ENCODE results near the gene SEMA3G.

SEMA3G gene

DNA sequence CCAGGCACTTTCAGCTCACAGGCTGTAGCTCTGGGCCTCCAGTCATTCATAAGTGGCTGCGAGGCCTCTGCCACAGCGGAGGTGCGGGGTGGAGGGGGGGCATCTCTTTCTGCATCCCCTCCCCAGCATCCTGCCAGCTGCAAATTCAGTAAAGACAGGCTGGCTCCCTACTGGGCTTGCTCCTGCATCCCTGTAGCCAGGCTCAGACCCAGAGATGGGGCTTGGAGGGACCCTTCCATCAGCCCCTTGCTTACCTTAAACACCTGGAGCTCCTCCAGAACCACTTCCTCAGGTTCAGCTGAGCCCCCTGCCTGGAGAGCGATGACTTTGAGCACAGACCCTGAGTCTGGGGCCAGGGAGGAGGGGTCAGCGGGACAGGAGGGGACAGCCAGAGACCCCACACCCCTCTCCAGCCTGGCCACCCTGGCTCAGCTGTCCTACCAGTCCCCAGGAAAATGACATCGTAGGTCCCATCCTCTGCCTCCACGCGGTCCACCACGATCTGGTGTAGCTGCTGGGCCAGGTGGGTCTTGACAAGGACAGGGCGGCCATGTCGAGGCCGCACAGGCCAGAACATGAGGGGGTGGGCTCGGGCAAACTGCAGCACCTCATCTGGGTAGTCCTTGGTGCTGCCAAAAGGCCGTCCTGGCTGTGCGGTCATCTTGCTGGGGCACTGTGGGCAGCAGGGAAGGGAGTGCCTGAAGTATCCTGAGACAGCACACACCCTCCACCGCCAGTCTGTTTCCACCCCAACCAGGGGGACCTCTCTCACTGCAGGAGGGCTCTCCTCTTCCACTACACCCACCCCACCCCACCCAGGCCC lies 5.3 kb downstream of the SEMA3G start:
- DNase-seq (ENCODE audit: low read depth in 1 of 2, low spot score in 1 of 2) = no peak

DNA sequence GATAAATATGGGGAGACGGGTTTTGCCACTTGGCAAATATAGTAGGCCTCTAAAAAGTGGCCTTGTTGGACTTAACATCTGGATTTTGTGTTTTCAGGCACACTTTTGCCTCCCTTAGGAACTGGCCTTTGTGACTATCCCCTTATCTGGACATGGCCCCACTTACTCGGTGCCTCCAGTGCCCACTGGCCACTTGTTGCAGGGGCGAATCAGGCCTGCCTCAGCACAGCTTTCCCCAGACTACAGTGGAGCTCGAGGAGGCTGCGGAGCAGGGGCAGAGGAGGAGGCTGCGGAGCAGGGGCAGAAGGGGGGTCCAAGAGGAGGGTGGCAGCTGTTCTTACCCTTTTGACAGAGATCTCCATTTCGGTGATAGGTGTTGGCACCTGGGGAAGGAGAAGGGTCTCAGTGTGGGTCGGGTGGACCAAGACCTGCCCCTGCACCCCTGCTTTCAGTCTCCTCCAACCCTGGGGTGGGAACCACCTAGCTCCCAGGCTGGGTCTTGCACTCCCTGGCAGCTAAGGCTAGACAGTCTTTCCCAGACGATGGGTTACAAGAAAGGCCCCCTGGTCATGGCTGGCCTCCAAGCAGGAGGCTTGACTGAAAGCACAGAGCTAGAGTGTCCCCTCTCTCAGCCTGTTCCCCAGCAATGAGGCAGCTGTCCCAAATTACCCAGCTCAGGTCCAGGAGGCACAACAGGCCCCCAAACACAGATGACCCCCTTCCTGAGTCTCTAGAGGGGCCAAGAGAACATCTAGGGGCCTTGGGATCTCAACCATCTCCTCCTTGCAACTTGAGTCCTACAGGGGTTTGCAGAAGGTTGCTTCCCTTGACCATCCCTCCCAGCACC lies 6.1 kb downstream of the SEMA3G start:
- DNase-seq (ENCODE audit: low read depth in 1 of 2, low spot score in 1 of 2) = no peak

DNA sequence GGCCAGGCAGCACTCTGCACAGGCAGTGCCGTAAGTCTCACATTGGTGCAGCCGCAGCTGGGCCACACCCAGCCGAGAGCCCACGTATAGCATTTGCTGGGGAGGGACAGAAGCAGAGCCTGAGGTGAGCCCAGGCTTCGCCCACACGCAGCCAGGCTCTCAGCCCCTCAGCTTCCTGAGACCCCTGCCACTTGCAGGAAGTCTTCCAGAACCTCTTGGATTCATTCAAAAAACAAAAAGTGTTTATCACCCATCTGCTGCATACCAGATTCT lies 6.9 kb downstream of the SEMA3G start:
- no peak for DNase-seq (ENCODE audit: low read depth in 1 of 2, low spot score in 1 of 2)

DNA sequence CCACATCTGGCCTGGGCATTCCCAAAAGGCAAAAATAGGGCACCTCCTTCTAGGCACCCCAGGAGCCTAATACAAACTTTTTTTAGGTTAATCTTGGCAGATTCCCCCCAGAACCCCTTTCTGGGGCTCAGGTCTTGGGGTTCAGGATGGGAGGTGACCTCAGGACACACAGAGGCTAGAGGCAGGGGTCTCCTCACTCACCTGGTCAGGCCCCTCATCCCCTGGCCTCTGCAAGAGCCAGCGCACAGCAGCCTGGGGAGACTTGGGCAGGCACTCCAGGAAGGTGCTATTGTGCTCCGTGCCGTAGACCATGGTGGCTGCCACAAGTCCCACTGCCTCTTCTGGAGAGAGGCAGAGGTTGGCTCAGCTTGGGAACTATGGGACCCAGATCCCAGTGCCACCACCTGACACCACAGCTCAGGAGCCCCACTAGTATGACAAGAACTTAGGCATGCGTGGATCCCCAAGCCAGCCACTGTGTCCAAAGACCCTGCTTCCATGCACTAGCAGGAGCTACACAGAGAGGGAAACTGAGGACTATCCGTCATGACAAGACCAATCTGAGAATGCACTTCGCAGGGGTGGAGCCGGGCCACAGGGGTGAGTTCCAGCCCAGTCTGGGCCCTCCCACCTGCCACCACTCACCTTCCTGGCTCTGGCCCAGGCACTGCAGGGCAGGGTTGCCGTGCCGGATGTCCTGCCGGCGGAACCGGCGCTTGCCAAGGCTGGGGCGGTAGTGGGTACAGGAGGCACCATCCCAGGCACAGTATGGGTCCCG lies 7.4 kb downstream of the SEMA3G start:
- no peak for DNase-seq (ENCODE audit: low read depth in 1 of 2, low spot score in 1 of 2)

DNA sequence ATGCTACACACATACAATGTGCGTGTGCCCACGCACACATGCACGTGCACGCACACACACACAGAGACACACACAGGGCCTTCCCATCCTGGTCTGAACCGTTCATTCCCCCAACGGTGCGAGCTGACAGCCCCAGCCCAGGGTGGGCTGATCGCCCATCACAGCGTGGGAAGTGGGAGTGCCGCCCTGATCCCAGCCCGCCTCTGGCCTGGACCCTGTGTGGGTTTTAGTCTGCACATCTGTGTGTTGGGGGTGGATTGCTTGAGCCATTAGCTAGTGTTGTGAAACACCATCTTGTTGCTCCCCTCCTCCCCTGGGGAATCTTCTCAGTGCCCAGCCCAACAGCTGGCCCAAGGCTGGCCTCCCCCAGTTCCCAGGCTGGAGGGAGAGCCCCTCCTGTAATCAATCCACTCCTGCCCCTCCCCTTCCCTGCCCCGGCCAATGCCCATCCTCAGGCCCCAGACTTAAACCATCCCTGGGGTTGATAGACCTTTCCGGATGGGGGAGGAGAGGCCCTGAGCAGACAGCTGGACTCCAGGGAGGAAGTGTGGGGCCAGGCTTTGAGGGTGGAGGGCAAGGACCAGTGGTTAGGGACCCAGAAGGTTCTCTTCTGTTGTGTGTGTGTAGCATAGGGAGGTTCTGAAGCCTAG lies 8.3 kb downstream of the SEMA3G start:
- no peak for DNase-seq (ENCODE audit: low read depth in 1 of 2, low spot score in 1 of 2)

DNA sequence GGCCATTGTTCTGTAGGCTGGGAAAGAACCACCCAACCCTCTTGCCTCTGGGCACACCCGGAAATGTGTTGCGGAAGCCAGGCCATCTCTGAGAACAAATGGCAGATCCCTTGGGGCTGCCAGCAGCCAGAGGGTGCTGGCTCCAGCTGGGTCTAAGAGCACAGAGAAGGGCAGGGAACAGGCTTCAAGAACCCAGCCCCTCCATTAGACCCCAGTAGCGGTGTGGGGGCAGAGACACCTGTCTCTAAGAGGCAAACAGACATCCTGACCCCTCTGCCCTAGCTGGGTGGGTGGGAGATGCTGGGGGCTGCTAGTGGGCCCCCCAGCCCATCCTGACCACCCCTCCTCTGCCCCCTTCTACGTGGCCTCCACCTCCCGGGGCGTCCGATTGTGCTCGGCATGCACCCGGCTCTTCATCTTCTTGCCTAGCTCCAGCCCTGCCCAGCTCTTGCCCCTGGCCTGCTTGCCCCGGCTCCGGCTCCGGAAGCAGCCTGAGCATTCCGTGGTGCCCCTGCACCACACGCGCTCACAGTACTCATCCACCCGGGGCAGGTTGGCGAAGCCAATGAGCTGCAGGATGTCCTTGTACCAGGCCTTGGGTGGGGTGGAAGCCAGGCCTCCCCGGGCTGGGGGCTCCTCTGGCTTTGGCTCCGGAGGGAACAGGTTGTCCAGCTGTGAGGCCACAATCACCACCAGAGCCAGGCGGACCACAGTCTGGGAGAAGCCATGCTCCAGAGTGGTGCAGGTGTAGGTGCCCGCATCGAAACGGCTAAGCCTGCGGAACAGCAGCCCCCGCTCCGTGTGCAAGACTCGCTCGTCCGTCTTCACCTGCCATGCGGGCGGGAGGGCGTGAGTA lies 9.4 kb downstream of the SEMA3G start:
- DNase-seq (ENCODE audit: low read depth in 1 of 2, low spot score in 1 of 2) = no peak

DNA sequence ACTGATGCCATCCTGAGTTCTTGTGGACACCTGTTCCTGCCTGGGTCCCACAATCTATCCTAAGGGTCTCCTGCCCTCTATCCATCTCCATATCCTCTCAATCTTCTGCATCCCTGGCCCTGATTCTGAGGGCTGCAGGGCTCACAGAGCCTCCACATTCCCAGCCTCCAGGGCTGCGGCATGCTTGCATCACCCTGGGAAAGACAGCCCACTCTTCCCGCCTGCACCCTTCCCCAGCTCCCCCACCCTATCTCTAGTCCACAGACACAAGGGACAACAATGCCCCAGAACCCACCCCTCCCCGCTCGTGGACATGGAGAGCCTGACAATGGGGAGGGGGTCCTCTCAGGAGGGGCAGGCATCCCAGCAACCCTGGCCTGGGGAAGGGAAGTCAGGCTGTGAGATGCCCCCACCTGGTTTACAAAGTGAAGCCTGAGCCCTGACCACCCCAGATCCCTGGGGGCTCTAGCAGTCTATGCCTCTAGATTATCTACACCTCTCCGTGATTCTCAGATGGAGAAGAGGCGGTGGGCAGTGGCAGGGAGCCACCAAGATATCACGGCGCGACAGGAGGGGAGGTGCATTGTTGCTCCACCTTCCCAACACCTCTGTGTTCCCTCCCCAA lies 10.3 kb downstream of the SEMA3G start:
- no peak for DNase-seq (ENCODE audit: low read depth in 1 of 2, low spot score in 1 of 2)

DNA sequence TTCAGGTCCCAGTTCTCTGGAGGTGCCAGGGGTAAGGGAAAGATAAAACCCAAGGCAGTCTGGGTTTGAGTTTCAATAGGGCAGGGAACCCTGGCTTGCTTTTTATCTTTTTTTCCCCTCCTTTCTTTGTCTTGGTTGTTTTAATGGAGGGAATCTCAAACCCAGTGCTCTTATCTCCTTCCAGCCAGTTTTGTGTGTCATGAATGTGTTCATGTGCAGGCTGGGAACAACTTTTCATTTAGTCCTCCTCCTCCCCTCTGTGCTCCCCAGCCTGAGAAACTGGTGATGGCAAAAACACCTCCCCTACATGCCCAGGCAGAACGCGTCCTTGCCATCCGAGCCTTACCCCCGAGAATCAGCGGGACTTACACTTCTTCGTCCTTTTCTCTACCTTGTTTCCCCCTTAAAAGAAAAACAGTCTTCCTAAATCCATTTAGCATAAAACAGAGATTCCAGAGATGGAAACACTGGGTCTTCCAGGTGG lies 10.9 kb downstream of the SEMA3G start:
- no peak for DNase-seq (ENCODE audit: low read depth in 1 of 2, low spot score in 1 of 2)

DNA sequence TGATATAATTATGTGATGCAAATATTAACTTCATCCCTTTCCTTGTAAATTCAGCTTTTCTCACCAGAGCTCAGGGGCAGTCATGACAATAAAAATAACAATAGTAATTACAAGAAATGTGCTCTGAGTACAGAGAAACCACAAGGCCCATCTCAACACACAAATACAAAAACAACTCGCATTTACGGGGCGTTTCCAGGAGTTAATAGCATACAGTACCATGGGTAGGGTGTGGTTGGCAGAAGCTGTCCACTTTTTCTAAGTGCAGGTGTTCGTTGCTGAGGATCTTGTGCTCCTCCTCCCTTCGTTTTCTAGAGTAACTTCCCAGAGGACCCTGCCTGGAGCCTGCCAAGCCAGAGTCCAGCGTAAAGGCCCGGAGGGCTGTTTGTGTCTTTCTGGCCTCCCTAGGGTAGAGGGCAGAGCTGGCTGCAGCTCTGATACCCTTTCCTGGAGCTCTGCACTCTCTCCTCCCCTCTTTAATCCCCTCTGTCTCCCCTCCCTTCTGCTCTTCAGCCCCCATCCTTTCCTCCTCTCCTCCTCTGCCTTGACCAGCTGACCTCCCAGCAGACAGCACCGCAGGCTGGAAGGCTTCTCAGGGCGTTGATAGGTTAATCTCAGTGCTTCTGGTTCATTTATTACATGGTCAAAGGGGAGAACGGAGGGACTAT lies 11.4 kb downstream of the SEMA3G start:
- no peak for DNase-seq (ENCODE audit: low read depth in 1 of 2, low spot score in 1 of 2)

DNA sequence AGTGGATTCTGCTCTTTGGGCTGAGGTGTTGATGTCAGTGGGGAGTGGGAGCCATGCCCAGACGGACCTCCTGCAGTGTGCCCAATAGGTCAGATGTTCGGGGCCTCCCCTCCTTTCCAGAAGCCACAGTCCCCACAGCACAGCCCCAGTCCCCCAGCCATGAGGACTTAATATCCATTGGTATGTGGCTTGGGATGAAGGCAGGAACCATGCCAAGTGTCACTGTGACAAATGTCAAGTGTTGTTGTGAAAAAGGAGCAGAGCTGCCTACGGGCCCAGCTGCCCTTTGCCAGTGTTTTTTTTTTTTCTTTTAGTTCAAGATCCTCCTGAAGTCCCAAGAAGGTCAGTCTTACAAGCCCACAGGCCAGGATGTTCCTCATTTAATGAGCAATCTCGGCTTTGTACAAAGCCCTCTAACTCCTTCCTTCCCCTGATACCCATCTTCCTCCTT lies 12.2 kb downstream of the SEMA3G start:
- DNase-seq (ENCODE audit: low read depth in 1 of 2, low spot score in 1 of 2) = no peak

DNA sequence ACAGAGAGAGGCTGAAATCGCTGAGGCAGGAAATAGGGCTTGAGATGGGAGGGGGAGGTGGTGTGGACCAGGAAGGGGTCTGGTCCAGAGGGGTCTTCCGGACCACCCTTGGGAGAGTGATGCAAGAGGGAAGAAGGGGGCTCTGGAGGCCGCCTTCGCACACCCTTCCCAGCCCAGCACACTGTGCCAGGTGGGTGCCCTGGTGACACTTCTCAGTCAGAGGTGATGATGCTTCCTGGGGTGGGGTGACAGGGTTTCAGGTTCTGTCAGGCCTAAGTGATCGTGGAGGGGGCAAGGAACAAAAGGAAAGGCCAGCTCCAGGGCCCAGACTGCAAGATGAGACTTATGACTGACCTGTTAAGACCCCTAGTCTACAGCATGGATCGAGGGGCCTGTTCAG lies 12.7 kb downstream of the SEMA3G start:
- no peak for DNase-seq (ENCODE audit: low read depth in 1 of 2, low spot score in 1 of 2)

DNA sequence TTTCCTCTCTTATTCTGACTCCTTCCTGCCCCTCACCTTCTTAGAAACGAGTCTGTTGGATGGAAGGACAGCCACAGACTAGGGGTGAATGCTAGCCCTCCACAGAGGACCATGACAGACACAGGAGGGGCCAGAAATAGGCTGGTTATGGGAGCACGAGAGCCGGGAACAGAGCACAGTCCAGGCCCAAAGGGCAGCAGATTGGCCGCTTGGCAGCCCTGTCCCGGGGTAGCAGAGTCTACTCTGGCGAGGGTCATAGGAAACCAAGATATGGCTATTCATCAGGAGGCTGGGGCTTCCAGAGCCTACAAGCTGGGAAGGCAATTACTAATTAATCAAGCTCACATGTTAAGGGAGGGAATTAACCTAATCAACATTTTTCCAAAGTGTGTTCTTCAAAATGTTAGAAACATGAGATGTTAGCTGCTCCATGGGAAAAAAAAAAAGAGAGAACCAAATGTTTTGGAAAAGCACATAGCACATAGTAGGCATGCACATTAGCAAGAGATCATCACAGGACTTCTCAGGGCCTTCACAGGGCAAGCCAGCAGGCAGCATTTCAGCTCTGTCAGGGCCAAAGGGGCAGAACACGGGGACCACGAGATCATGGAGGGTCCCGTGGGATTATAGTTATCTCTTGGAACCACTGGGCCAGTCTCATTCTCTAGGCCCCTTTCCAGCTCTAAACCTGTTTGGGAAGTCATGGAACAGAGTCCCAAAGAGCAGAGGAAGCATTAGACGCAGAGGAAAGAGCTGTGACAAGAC lies 13.3 kb downstream of the SEMA3G start:
- DNase-seq (ENCODE audit: low read depth in 1 of 2, low spot score in 1 of 2) = no peak

DNA sequence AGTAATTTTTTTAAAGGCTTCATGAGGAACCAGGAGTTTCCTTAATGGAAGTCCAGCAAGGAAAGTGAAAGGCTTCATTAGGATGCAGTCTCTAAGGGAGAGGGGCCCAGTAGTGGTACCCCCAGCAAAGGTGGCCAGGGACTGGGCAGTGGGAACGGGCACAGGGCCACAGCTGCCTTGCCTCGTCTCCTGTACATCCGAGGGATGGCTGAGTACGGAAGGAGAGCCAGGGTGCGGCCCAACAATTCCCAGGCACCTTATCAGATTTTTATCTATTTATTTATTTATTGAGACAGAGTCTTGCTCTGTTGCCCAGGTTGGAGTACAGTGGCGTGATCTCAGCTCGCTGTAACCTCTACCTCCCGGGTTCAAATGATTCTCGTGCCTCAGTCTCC lies 14.5 kb downstream of the SEMA3G start:
- DNase-seq (ENCODE audit: low read depth in 1 of 2, low spot score in 1 of 2) = no peak

DNA sequence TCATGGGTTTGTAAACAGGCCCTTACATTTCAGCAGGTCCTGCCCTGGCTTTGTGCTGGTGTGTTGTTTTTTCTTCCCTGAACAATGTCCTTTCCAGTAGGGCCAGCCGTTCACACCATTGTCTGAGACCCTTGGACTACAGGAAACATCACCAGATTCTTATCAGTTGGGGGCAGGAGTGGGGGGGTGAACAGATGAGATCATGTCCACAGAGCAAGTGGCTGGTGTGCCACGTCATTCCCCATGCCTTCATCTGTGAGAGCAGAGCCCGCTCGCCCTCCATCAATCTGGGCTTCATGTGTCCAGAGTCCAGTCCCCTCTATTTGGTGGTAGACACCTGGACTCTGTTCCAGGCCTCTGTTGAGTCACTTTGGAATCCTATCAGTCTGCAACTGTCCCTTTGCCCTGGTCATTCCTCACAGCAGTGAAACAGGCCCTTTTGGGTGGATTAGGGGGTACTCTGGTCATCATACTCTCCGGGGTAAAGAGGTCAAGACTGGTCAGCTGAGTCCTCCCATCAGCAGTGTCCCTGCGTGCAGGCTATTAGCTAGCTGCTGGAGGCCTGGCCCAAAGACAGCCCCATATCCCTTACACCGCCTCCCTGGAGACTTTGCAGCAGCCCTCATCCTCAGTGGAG lies 15.0 kb downstream of the SEMA3G start:
- no peak for DNase-seq (ENCODE audit: low read depth in 1 of 2, low spot score in 1 of 2)

DNA sequence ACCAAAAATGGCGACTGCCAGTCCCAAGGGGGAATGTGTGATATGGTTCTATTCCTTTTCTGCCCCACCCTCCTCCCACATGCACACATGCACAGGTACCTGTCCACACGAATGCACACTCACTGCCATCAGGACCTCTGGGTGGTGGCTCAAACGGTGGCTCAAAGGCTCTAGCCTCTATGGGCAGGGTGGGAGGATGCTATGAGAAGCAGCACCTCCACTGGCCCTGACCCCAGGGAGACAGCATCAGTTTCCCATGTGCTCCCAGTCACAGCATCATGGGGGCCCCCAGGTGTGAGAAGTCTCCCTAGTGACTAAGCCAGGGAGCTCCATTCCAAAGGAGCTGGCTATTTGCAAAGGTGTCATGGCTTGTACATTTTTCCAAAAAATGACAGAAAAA lies 15.9 kb downstream of the SEMA3G start:
- DNase-seq (ENCODE audit: low read depth in 1 of 2, low spot score in 1 of 2) = no peak

DNA sequence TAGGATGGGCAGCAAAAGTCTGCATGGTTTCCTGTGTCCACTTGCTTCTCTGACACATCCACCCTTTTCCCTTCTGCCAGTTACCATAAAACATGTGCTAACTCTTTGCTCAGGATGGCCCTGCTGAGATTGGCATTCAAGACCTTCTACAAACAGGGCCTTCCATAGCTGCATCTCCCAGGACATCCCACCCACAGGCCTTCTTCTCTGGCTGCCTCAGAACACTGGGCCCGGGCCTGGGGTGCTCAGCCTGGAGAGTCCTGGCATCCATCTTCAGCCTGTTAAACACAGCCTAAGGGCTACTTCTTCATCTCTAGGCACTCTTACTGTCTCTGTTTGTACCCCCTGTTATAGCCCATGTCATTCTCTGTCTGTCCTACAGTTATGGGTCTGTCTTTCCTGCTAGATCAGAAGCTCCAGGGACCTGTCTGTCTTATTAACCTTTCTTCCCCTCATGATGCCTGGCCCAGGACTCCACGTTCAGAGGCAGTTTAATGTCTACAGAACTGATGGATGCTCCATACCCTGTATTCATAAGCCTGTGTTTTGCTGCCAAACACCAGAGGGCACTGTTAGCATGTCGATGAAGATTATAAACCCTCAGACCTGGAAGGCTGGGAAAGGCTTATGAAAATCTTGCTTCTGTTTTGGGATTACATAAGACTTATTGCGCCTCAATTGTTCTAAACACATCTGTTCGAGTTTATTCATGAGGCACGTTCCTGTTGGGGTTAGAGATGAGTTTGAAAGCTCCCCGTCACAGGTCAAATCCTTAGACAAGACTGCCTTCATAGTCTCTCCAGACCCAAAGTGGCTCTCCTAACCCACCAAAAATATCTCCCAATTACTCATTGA lies 16.5 kb downstream of the SEMA3G start:
- no peak for DNase-seq (ENCODE audit: low read depth in 1 of 2, low spot score in 1 of 2)

DNA sequence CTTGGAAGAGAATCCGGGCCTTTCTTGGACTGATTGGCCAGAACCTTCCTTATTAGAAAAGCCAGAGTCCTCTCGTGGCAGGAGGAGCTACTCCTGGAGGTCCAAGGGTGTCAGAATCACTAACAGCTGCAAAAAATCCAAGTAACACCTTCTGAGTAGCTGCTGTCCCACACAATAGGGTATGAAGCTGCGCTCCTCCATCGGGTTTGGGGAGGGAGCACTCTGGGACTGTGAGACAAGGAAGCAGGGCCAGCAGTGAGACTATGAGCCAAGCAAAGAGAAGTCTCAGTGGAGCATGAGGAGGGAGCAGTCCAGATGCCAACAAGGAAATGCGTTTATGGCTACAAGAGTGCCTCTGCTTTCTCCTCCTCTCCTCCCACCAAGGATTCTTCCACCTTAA lies 21.7 kb downstream of the SEMA3G start:
- no peak for DNase-seq (ENCODE audit: low read depth in 1 of 2, low spot score in 1 of 2)

All from activated T-helper 1 cell treated with anti-CD3 and anti-CD28 coated beads, Interleukin-2, amount 50 U/mL, for 16 hours (primary cell).